NCI-H1105 treated with DMSO at 0.1 percent for 48 hours (cell line): ENCODE measurements around the gene CRIP2.

Source experiments
- DNase-seq: peaks from one replicate; lab custom pipeline; 2025; lab: John Stamatoyannopoulos, UW

Gene CRIP2

GRCh38 chr14:105528586-105529318 is 54.1 kb downstream of the CRIP2 start:
- DNase-seq = no peak

GRCh38 chr14:105529319-105529568 is 54.6 kb downstream of the CRIP2 start:
- DNase-seq = no peak
